Measurements from ENCODE around the gene ZBTB16.

Gene ZBTB16

GRCh38 chr11:114083391-114084252, 24.1 kb downstream of the ZBTB16 start:
- no peak for DNase-seq (ENCODE audit: low spot score)

DNA sequence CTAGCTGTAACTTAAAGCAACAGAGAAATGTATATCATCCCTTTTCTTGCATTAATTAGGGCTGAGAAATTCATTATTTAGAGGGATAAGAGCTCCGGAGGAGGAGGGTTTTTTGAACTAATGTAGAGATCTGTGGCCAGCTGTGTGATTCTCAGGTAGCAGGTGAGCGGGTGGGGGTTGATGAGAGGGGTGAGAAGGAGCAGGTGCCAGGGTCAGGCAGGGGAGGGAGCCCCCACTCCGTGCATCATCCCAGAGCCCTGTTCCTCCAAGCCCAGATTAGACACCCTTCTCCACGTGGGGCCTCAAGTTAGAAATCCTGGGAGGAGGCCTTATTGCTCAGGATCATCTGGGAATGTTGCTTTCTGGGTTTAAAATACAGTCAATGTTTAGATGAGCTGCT, 24.9 kb downstream of the ZBTB16 start:
- no peak for DNase-seq (ENCODE audit: low spot score)

GRCh38 chr11:114085965-114086793, 26.7 kb downstream of the ZBTB16 start:
- DNase-seq (ENCODE audit: low spot score) = no peak

DNA sequence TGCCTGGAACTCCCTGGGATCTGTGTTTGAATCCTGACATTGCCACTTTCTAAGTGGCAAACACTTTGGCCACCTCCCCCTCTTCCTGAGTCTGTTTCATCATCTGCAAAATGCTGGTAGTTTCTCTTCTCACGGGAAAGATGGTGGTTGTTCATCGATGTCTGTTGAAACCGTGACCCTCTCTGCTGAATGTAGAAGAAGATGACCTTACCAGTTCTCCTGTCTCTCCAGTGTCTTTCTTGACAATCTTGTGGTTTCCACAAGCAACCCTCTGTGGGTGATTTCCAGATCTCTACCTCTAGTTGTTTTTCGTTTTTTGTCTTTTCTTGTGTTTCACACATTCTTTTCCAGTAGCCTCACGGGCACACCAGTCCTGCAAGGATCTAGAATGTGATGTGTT, 27.5 kb downstream of the ZBTB16 start:
- no peak for DNase-seq (ENCODE audit: low spot score)

DNA sequence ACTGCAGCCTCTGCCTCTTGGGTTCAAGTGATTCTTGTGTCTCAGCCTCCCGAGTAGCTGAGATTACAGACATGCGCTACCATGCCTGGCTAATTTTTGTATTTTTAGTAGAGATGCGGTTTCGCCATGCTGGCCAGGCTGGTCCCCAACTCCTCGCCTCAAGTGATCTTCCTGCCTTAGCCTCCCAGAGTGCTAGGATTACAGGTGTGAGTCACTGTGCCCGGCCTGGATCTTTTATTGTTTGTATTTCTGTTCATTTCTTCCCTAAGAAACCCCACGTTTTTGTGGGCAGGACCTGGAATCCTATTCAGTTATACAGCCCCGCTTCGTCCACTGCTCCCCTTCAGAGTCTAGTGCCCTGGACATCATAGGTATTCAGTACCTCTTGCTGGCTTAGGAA, 28.7 kb downstream of the ZBTB16 start:
- DNase-seq (ENCODE audit: low spot score) = no peak

GRCh38 chr11:114088836-114089235, 29.3 kb downstream of the ZBTB16 start:
- DNase-seq (ENCODE audit: low spot score) = no peak

DNA sequence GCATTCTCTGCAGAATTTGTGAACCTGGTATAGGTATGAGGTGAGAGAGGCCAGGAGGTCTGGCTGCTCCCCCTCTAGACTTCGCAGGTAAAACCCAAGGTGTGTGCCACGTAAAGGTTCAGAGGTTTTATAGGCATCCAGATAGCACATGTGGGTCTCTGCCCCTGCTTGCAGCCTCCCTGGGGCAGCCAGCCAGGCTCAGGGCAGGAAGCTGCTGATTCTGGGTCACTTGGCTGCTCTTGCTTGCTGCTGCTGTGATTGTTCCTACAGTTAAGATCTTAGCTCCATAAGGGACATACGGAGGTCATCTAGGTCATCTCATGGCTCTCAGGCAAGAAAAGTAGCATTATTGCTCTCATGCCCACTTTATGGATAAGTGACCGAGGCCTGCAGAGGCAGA, 30.2 kb downstream of the ZBTB16 start:
- DNase-seq (ENCODE audit: low spot score) = no peak

DNA sequence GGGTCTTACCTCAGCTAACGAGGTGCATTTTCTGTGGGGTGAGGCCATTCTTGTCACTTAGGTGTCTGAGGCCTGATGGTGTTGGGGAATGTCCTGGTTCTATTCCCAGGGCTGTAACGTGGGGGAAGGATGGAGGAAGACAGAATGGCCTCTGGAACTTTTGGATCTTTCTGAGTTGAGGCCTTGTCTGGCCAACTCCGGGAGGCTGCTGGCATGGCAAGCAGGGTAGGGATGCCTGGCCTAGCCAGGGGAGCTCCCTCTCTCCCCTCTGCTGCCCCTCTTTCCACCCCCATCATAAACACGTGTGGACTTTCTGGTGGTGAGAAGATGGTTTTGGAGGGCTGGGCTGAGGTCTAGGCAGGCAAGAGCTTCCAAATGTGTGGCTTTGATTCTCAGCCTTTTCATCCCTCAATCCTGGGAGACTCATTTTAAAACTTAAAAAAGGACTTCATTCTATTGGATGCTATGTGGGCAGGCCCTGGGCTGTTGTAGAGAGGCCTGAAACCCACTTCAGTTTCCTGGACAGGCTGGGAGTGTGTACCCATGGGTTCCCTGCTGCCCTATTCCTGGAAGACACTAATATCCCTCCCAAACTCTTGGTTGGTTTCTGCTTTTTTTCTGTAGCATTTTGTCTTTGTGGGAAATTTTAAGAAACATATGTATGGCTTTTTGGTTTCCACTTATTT, 30.9 kb downstream of the ZBTB16 start:
- DNase-seq (ENCODE audit: low spot score) = no peak

DNA sequence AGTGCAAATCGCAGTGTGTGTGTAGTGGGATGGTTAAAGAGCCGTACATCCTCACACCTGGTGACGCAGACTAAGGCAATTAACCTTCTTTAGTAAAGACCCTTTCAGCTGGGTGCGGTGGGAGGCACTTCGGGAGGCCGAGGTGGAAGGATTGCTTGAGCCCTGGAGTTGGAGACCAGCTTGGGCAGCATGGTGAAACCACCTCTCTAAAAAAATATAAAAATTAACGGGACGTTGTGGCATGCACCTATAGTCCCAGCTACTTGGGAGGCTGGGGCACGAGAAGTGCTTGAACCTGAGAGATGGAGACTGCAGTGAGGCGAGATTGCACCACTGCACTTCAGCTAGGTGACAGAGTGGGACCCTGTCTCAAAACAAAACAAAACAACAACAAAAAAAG, 31.5 kb downstream of the ZBTB16 start:
- no peak for DNase-seq (ENCODE audit: low spot score)

DNA sequence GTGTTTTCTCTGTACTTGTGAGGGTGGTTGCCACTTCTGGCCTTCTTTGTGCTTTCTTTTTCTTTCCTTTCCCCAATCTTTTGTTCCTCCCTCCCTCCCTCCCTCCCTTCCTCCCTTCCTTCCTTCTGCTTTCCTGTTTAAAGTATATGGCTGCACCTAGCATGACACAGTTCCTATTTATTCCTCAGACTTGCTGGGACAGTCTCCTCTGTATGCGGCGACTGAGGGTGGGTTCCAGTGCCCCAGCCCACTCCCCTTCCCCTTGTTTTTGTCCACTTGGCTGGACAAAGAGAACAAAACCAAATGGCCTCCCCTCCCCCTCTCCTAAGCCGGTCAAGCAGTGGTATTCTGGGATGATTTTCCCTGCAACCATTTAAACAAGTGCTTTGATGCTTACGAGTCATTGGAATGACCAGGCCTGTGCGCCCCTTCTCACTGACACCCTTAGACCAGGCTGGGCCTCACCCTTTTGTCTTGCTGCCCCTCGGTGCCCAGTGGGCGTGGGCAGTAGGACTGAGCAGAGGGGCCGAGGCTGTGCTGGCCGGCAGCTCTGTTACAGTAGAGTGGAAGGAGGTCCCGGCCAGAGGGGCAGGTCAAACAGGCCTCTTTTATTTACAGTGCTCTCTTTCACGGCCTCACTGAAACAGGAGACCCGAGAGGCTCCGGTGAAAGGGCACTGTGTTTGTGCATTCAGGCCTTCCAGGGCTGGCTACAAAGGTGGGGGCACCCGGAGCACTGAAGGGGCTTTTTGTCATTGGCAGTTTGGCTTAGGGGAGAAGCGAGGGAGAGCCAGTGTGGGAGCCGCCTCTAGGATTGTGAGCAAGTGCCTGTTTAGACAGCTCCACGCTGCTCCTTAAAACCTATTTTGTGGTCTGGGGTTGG, 32.2 kb downstream of the ZBTB16 start:
- no peak for DNase-seq (ENCODE audit: low spot score)

GRCh38 chr11:114092478-114092877, 33.0 kb downstream of the ZBTB16 start:
- DNase-seq (ENCODE audit: low spot score) = no peak

DNA sequence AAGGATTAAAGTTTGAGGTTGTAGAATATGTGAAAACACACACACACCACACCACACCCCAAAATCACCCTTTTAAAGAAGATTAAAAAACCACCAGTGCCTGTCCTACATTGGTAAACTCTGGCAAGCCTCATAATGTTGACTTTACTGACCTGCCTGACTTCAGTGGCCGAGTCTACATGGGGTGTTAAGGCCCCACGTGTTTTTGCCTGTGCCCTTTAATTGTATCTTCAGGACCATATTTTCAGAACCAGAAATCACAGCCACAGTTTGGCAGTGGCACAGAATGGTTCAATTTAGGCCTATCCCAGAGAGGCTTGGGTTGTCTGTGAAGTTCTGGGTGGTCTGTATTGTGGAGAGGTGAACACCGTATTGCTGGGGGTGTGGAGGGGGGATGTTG, 33.4 kb downstream of the ZBTB16 start:
- DNase-seq (ENCODE audit: low spot score) = no peak

- no peak for DNase-seq (ENCODE audit: low spot score)
Observed at GRCh38 chr11:114094516-114094915, 35.0 kb downstream of the ZBTB16 start.

DNA sequence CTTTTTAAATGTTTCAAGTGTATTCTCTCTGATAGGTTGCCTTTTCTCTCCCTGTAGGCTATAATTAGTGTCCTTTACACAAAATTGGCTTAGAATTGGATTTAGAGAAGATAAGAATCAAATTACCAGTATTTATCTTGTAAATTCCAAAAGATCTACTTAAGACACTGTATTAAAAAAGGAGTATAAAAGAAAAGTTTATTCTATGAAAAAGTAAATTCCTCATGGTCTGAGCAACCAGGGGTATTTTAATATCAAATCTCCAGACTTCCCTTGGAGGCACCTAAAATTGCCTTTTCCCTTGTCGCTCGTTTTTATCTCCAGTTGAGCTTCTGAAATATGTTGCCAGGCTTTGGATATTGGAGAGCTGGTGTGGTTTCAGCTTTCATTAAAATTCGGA, 36.4 kb downstream of the ZBTB16 start:
- no peak for DNase-seq (ENCODE audit: low spot score)

- DNase-seq (ENCODE audit: low spot score) = no peak
Observed at GRCh38 chr11:114097832-114098231, 38.3 kb downstream of the ZBTB16 start.

- DNase-seq (ENCODE audit: low spot score) = no peak
Observed at GRCh38 chr11:114098927-114099326, 39.4 kb downstream of the ZBTB16 start.

GRCh38 chr11:114099392-114100178, 40.1 kb downstream of the ZBTB16 start:
- no peak for DNase-seq (ENCODE audit: low spot score)

DNA sequence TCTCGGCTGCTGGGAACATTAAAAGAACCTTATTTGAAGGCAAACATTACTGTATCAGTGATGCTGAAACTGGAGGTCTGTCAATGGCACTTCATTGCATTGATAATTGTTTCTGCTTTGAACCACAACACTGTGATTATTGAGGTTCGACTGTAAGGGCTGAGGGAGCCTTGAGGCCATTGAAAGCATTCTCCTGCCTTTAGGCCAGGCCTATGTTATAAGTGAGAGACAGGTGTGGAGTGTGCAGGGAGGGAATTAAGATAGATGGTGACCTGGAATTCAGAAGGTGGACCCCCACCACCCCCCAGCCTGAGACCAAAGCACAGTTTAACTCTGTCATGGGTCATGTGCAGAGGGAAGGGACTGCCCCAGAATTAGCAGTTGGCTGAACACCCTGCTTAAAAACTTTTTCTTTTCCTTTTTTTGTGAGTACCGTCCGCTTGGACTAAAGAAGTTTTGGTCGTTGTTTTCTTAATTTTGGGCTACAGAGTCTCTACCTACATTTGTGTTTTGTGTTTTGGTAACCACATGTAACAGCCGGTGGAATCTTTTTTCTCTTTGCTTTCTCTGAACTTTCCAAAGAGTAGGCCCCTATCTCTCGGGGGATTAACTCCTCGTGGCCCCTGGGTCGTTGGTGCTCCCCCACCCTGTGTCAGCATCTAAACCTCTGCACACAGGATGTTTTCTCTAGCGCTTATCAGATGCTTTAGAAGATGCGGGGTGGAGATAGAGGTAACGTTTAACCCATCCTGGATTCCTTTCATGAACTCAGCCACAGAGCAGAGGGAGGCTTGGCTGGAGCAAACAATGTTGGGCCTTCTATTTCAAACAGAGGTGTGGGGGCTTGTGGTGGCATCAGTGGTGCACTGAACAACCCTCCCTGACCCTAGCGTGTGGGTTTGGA, 43.7 kb downstream of the ZBTB16 start:
- DNase-seq (ENCODE audit: low spot score) = no peak

- DNase-seq (ENCODE audit: low spot score) = no peak
Observed at GRCh38 chr11:114105611-114106010, 46.1 kb downstream of the ZBTB16 start.

GRCh38 chr11:114106047-114106446, 46.5 kb downstream of the ZBTB16 start:
- no peak for DNase-seq (ENCODE audit: low spot score)
